Stimulated activated CD4-positive, alpha-beta T cell treated with anti-CD3 and anti-CD28 coated beads, Interleukin-15, amount 100 ng/mL, for 24 hours (primary cell): Measurements from ENCODE around the gene PXDN.
"Not testable (repeated sequence)": the region's sequence is repeated elsewhere in the genome, so short reads cannot be mapped to it uniquely, and the experiment has no call there.

Experiments
- DNase-seq: peaks from one replicate; pipeline ENCODE4 v3.0.0-alpha.2; 2020

PXDN gene

DNA sequence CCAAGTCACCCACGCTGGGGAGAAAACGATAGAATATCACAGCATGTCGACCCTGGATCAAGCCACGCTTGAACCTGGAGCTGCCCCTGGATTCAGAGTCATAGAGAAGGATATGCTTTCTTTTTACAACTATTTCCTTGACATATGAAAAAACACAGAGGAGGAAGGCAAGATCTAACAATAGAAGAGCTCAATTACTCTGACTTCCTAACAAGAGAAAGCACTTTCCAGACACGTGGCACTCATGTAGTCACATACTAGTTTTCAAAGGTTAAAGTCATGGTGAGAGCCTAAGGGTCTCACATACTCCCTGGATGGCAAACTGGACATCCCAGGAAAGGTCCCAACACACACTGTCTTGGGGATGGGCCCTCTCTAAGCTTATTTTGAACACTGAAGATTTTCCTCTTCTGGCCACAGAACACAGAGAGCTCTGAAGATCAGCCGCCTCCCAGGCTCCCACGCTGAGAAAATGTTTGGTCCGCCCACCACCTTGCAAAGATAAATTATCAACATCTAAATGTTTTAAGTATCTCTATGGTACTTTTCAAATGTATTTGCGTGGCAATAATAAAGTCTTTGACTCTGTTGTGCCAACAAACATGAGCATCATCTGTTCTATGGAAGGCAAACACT lies 4.9 kb downstream of the PXDN start:
- DNase-seq: no peak

- DNase-seq: no peak
Observed at GRCh38 chr2:1738646-1739302, 5.5 kb downstream of the PXDN start.

GRCh38 chr2:1738163-1738562 lies 6.2 kb downstream of the PXDN start:
- no peak for DNase-seq

GRCh38 chr2:1736997-1737480 lies 7.3 kb downstream of the PXDN start:
- no peak for DNase-seq

GRCh38 chr2:1736045-1736444 lies 8.3 kb downstream of the PXDN start:
- DNase-seq: no peak

- DNase-seq: not testable (repeated sequence)
Observed at GRCh38 chr2:1733298-1733697, 11.0 kb downstream of the PXDN start.

GRCh38 chr2:1731963-1732768 lies 12.1 kb downstream of the PXDN start:
- DNase-seq: no peak

- DNase-seq: no peak
Observed at GRCh38 chr2:1731447-1731962, 12.8 kb downstream of the PXDN start.

GRCh38 chr2:1730015-1730927 lies 14.0 kb downstream of the PXDN start:
- no peak for DNase-seq

DNA sequence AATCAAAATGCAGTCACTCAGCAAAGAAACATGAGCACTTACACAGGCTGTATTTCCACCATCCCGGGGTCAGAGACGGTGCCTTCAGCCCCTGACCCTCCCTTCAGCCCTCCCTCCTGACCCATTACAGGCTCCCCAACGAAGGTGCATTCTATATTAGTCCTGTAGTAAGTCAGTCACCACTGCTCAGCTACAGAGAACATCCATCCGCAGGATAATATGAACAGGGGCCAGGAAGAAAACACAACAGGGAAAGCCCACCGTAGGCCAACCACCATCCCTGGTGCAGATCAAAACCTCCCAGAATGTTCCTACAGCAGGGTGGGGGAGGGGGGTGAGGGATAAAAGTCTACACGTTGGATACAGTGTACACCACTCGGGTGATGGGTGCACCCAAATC lies 15.1 kb downstream of the PXDN start:
- no peak for DNase-seq

- no peak for DNase-seq
Observed at GRCh38 chr2:1728821-1729220, 15.5 kb downstream of the PXDN start.

- no peak for DNase-seq
Observed at GRCh38 chr2:1727796-1728474, 16.4 kb downstream of the PXDN start.

DNA sequence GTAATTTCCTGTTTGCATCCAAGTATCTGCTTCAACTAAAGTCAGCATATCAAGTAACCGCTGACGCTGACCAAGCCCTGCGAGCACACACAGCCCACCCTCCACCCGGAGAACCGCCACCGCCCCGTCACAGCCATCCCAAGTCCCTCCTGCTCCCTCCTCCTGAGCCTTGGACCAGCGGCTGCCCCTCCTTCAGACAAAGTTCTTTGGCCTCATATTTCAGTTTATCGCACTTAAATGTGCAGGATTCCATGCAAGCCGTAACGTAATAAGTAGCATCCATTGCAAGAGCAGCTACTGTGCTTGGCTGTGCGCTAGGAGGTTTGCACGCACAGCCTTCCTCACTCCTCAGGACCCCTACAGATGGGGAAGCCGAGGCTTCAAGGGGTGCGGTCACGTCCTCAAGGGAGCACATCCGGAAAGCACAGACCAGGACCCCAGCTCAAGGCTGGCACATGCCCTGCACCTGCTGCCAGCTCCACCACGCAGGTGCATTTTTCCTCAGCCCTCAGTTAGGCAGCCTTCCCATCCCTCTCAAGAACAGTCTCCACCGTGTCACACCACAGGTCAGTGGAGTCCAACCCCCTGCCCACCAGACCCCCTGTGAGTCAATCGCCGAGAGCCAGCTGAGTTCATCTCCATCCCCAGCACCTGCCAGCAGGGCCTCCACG lies 17.1 kb downstream of the PXDN start:
- DNase-seq: no peak

- DNase-seq: no peak
Observed at GRCh38 chr2:1726558-1726957, 17.8 kb downstream of the PXDN start.

GRCh38 chr2:1724351-1724750 lies 20.0 kb downstream of the PXDN start:
- DNase-seq: not testable (repeated sequence)

DNA sequence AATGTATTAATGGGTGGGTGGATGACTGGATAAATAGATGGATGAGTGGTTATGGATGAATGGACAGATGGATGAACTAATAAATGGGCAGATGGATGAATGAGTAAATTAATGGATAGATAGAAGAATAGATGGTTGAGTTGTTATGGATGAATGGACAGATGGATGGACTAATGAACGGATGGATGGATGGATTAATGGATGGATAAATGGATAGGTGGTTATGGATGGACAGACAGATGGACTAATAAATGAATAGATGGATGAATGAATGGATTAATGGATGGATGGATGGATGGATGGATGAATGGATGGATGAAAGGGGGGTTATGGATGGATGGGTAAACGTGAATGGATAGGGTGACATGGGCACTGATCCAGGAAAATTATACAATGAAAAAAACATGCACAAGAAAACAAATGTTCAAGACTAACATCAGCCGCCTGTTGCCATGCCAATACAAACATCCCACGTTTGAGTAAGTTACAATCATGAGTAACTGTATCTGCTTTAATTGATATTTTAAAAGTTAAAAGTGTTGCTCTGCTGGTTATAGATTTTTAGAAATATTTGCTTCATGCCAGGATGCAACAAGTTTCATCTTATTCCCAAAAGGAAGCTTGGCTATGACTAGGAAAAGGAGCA lies 20.8 kb downstream of the PXDN start:
- no peak for DNase-seq

DNA sequence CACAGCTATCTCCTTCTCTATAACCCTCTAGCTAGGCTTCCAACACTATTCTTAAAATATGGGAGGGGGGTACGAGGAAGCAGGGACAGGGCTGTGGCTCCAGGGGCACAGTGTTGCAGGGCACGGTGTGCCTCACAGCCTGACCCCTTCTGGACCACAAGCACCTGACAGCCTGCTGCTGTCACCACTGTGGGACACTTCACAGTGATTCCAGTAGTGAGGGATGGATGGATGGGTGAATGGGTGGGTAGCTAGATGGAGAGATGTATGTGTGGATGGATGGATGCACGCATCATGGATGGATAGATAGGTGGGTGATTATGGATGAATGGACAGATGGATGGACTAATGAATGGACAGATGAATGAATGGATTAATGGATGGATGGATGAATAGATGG lies 21.6 kb downstream of the PXDN start:
- DNase-seq: no peak

DNA sequence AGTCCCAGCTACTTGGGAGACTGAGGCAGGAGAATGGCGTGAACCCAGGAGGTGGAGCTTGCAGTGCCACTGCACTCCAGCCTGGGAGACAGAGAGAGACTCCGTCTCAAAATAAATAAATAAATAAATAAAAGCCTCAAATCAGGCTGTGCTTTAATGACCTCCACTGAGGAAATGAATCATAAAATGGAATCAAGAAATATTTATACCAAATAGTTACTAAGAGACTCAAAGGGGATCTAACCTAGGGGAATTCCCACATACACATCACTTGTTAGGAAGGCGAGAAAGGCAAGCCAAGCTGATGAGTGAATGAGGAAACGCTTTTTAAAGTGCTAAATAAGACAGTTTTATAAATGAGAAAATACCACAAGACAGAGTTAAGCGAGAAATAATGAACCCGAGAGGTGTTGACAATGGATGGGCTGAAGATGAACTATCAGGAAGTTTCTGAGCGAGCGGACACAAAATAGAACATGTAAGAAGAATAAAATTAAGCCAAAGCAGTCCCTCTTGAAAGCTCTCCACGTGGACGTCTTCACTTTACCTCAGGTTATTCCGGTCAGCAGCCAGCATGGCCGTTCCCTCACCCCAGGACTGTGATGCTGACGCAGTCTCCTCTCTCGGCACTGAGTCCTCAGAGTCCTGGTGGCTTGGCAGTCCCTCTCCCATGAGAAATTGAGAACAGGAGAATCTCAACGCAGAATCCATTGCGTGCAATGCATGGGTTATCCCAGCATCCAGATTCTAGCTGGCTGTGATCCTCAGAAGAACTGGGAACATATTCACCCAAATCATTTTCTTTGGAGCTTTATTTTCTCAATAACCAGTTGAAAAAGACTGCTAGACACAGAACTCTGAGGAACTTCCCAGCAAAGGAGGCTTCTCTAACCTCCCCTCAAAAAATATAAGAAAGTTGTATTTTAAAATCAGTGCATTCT lies 22.3 kb downstream of the PXDN start:
- no peak for DNase-seq

GRCh38 chr2:1718339-1719220 lies 25.7 kb downstream of the PXDN start:
- no peak for DNase-seq
